Effector CD4-positive, alpha-beta T cell (primary cell): ENCODE measurements around the gene CNPPD1.
A peak's percentile ranks its signal among the peaks of the same experiment; 100 is the strongest.
"Not testable (repeated sequence)": the region's sequence is repeated elsewhere in the genome, so short reads cannot be mapped to it uniquely, and the experiment has no call there.

ENCODE experiments used
- DNase-seq: peaks from one replicate; pipeline ENCODE4 v3.0.0-alpha.2; 2020

Gene CNPPD1

GRCh38 chr2:219207884-219208740 lies 31.4 kb upstream of the CNPPD1 start:
- DNase-seq: no peak

GRCh38 chr2:219207134-219207883 lies 30.6 kb upstream of the CNPPD1 start:
- no peak for DNase-seq

- DNase-seq: peak; percentile 94
Measured at GRCh38 chr2:219206328-219207133, 29.8 kb upstream of the CNPPD1 start, which contains the start of gene ZFAND2B. TSS of gene ZFAND2B (plus strand) at chr2:219206782. CDS start at chr2:219206988, 206 bp downstream.

DNA sequence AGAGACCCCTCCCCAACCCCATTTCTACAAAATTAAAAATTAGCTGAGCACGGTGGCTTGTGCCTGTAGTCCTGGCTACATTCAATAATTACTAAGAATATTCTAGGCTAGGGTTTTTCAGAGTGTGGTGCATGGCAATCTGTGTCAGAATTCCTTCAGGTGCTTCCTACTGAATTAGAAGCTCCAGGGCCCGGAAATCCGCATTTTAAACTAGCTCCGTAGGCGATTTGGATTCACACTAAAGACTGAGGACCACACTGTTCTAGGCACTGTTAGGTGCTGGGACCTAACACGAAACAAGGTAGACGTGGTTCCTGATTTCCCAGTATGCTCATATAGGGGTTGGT lies 29.2 kb upstream of the CNPPD1 start:
- no peak for DNase-seq

DNA sequence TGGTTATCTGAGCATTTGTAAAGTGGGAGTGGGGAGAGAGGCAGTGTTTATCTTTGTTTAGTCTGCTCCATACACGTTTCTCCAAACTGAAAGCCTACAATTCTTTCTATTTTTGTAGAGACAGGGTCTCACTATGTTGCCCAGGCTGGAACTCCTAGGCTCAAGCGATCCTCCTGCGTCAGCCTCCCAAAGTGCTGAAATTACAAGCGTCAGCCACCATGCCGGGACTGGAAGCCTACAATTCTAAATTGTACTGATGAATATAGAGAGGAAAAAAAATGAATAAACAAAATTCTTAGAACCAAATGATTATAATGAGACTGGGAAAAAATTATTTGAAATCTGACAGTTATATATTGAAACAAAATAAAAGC lies 28.4 kb upstream of the CNPPD1 start:
- no peak for DNase-seq

GRCh38 chr2:219204425-219205164 lies 27.9 kb upstream of the CNPPD1 start:
- no peak for DNase-seq

DNA sequence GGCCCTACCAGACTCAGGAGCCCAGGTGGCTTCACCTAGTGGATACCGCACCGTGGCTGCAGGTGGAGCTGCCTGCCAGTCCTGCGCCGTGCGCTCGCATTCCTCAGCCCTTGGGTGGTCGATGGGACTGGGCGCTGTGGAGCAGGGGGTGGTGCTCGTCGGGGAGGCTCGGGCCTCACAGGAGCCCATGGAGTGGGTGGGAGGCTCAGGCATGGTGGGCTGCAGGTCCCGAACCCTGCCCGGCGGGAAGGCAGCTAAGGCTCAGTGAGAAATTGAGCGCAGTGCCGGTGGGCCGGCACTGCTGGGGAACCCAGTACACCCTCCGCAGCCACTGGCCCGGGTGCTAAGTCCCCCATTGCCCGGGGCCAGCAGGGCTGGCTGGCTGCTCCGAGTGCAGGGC lies 24.6 kb upstream of the CNPPD1 start:
- not testable (repeated sequence) for DNase-seq

DNA sequence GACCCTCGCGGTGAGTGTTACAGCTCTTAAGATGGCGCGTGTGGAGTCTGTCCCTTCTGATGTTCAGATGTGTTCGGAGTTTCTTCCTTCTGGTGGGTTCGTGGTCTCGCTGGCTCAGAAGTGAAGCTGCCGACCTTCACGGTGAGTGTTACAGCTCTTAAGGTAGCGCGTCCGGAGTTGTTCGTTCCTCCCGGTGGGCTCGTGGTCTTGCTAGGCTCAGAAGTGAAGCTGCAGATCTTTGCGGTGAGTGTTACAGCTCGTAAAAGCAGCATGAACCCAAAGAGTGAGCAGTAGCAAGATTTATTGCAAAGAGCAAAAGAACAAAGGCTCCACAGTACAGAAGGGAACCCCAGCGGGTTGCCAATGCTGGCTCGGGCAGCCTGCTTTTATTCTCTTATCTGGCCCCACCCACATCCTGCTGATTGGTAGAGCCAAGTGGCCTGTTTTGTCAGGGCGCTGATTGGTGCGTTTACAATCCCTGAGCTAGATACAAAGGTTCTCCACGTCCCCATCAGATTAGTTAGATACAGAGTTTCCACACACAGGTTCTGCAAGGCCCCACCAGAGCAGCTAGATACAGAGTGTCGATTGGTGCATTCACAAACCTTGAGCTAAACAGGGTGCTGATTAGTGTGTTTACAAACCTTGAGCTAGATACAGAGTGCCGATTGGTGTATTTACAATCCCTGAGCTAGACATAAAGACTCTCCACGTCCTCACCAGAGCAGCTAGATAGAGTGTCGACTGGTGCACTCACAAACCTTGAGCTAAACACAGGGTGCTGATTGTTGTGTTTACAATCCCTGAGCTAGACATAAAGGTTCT lies 24.0 kb upstream of the CNPPD1 start:
- not testable (repeated sequence) for DNase-seq

DNA sequence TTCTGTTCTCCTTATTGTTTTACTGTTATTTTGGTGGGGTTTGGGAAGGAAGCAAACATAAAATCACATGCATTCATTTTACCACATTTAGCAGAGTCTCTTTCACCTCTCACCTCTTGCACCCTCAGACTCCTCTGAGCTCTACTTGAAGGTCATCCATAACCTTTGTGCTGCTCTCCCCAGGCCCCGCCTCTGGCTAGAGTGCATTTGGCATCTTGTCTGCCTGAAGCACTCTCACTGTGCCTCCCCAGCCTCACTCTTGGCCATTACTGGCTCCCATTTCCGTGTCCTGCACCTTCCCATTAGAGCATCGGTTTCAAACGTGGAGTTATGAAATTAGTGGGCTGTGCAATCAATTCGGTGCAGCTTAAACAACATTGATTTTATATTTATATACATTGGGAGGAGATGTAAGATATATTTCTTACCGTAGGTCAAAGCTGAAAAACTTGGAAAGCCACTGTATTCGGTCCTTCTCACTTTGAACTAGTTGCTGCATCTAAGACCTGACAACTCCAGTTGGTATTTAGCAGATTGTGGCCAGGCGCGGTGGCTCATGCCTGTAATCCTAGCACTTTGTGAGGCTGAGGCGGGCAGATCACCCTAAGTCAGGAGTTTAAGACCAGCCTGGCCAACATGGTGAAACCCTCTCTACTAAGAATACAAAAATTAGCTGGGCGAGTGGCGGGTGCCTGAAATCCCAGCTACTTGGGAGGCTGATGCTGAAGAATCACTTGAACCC lies 22.9 kb upstream of the CNPPD1 start:
- no peak for DNase-seq

DNA sequence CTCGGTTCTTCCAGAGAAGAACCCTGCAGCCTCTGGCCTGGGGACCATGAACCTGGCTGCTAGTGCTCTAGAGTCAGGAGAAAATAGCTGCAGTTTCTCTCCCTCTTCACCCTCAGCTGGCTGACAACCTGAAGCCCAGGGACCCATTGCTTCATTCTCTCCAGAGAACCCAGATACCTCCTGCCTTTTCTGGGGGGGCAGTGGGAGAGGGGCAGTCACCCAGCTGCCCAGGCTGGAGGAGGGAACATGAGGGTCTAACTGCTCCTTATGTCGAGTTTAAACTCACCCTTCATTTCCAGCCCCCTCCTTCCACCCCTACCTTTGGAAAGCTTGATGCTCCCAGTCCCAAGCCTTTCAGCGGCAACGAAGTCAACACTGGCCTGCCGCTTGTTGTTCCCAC lies 22.2 kb upstream of the CNPPD1 start:
- no peak for DNase-seq

DNA sequence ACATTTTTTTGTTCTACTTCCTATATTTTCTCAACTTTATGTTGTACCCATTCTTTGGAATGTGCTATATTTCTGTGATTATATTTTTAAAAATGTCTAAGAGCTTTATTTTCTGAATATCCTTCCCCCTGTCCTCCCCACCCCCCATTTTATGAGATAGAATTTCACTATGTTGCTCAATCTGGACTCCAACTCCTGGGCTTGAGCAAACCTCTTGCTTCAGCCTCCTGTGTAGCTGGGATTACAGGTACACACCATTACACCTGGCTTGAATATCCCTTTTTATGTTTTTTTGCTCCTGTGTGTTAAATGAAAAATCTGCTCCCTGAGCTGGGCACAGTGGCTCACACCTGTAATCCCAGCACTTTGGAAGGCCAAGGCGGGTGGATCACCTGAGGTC lies 20.7 kb upstream of the CNPPD1 start:
- DNase-seq: no peak

- no peak for DNase-seq
Measured at GRCh38 chr2:219186754-219187456, 10.2 kb upstream of the CNPPD1 start.

GRCh38 chr2:219184121-219184520 lies 7.4 kb upstream of the CNPPD1 start:
- DNase-seq: no peak

DNA sequence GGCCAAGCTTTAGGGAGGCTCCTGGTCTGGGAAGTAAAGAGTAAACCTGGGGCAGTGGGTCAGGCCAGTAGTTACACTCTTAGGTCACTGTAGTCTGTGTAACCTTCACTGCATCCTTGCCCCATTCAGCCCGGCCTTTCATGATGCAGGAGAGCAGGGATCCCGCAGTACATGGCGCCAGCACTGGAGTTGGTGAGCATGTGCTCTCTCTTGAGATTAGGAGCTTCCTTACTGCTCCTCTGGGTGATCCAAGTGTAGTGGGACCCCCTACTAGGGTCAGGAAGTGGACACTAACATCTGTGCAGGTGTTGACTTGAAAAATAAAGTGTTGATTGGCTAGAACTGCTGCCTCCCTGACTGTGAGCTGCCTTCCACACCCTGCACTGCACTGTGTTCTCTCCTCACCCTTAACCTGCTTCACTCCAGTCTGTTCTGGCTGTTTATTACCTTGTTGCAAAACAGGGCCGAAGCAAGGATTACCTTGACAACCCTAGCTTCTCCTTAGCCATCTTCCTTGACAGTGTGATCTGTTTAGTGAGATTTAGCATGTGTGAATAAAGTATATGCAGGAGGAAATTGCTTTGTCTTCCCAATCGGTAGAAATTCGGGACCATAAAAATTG lies 6.5 kb upstream of the CNPPD1 start:
- DNase-seq: no peak

GRCh38 chr2:219182331-219183150 lies 5.8 kb upstream of the CNPPD1 start:
- no peak for DNase-seq

DNA sequence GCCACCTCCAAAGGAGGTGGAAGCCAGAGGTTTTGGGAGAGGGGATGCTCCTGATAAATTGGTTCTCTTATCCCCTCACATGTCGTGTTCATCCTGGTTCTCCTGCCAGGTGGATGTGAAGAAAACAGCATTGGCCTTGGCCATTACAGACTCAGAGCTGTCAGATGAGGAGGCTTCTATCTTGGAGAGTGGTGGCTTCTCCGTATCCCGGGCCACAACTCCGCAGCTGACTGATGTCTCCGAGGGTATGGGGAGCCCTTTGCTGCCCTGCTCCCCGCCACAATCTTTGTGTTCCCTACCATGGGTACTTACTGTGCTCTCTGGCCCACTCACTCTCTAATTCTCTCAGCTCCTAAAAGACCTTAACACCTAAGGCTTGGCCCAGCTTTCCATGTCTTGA lies 4.8 kb upstream of the CNPPD1 start:
- no peak for DNase-seq

DNA sequence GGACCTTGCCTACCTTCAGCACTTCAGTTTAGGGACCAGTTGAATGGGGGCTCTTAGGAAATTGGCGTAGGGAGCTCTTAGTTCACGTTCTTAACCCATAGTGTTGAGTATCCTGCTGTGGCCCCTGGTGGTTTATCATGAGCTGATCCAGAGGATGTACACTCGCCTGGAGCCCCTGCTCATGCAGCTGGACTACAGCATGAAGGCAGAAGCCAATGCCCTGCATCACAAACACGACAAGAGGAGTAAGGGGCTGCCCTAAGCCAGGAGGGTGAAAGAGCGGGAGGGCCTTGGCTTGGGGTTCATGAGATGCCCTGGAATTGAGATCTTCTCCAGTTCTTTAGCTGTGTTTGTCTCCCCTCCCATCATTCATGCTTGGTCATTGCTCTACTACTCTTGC lies 4.2 kb upstream of the CNPPD1 start:
- DNase-seq: no peak

DNA sequence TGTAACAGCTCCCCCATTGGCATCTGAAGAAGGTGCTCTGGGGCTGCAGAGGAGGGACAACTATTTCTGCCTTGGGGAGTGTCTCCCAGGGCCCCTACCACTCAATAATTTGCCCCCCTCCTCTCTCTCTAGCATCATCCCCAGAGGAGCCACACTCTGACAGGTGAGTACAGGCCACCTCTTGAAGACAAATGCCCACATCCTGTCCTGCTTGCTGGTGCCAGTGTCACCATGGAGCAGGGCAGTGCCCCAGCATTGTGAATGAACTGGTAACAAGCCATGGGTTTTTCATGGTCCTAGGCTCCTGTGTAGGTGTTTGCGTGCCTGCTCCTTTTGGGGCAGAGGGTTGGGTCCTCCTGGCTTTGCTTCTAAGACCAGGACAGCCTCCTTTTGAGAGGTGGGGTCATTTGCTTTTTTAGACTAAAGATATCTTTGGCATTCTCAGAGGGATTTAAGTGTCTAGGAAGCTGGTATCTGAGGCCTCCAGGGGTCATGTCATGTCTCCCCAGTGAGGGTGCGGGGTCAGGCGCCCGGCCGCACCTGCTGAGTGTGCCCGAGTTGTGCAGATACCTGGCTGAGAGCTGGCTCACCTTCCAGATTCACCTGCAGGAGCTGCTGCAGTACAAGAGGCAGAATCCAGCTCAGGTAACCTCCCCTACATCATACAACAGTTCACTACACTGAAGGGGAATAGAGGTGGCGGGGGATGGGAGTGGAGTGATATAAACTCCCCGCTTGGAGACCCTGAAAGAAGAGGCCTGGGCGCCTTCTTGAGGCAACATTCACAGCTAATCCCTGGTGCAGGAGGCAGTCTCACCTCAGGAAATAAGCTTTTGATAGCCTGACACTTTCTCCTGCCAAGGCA lies 3.1 kb upstream of the CNPPD1 start:
- no peak for DNase-seq
